Measurements from ENCODE around the gene PACS2.

Gene PACS2

GRCh38 chr14:105343194-105343593, 28.6 kb downstream of the PACS2 start:
- no peak for DNase-seq
- in situ Hi-C loops (cut with MboI; ENCODE audit: low pct_unique_long_range_greater_than_20kb, low sequenced_read_pairs), result no loop called here

DNA sequence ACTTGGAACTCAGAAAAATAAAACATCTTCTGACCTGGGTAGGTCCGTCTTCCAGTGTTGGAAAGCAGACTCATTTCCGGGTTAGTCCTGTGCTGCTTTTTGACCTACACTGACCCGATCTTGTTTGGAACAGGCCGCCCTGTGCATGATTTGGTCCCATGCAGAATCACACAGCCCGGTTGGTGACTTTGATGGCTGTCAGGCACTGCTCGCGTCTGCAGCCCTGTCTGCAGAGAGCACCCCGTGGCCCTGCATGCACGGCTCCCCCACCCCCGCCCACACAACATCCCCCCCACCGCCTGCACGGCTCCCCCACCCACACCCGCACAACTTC, 31.6 kb downstream of the PACS2 start:
- in situ Hi-C loops (cut with MboI; ENCODE audit: low pct_unique_long_range_greater_than_20kb, low sequenced_read_pairs), result no loop called here

DNA sequence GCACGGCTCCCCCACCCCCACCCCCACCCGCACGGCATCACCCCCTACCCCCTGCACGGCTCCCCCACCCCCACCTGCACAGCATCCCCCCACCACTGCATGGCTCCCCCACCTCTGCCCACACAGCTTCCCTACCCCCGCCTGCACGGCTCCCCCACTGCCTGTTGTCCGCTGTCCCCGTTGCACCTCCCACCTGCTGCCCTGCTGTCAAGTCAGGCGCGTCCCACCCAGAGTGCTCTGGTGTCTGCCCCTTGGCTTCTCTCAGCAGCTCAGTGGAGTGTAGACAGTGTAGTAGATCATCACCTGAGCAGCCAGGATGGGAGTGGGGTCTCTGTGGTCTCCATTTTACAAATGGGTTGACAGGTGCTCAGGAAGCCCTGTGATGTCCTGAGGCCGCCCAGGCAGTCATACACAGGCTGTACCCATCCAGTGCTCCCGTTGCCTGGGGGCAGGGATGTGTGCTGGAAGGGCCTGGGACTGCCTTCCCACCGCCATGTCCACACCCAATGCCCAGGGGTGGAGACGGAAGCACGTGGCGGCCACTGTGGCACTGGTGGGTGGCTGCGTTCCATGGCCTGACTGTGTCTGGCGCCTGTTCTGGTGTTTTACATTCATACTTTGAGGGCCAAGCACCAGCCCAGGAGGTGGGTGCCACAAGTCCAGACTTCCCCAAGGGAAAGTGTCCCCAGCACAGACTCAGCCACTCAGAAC, 32.5 kb downstream of the PACS2 start:
- in situ Hi-C loops (cut with MboI; ENCODE audit: low pct_unique_long_range_greater_than_20kb, low sequenced_read_pairs), result no loop called here

More for the DNA sequence above, 31.6 kb downstream of the PACS2 start:
- no peak for DNase-seq

GRCh38 chr14:105347587-105347968, 33.0 kb downstream of the PACS2 start:
- no peak for DNase-seq
- in situ Hi-C loops (cut with MboI; ENCODE audit: low pct_unique_long_range_greater_than_20kb, low sequenced_read_pairs), result no loop called here

More for the DNA sequence above, 32.5 kb downstream of the PACS2 start:
- DNase-seq, result no peak

GRCh38 chr14:105348169-105348944, 33.8 kb downstream of the PACS2 start:
- in situ Hi-C loops (cut with MboI; ENCODE audit: low pct_unique_long_range_greater_than_20kb, low sequenced_read_pairs), result no loop called here
- DNase-seq, result no peak

GRCh38 chr14:105348945-105349699, 34.6 kb downstream of the PACS2 start:
- in situ Hi-C loops (cut with MboI; ENCODE audit: low pct_unique_long_range_greater_than_20kb, low sequenced_read_pairs), result no loop called here
- no peak for DNase-seq

DNA sequence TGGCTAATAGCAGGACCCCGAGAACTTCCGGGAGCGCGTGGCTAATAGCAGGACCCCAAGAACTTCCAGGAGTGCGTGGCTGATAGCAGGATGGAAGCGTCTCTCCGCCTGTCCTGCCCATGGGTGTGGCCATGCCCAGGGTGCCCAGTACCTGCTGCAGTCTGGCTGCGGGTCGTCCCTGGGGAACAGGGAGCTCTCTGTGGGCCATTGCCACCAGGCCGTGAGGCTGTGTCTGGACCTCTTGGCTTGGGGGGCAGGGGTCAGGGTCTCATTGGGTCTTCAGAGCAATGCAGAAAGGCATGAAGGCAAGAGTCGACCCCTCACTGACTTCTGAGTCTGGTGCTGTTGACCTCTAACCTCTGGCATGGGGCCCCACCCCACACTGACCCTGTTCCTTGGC, 35.4 kb downstream of the PACS2 start:
- no peak for DNase-seq
- in situ Hi-C loops (cut with MboI; ENCODE audit: low pct_unique_long_range_greater_than_20kb, low sequenced_read_pairs), result no loop called here

- no peak for DNase-seq
- in situ Hi-C loops (cut with MboI; ENCODE audit: low pct_unique_long_range_greater_than_20kb, low sequenced_read_pairs), result no loop called here
Measured at GRCh38 chr14:105350450-105351244, 36.1 kb downstream of the PACS2 start.

GRCh38 chr14:105351410-105351809, 36.9 kb downstream of the PACS2 start:
- DNase-seq, result no peak
- in situ Hi-C loops (cut with MboI; ENCODE audit: low pct_unique_long_range_greater_than_20kb, low sequenced_read_pairs), result no loop called here

DNA sequence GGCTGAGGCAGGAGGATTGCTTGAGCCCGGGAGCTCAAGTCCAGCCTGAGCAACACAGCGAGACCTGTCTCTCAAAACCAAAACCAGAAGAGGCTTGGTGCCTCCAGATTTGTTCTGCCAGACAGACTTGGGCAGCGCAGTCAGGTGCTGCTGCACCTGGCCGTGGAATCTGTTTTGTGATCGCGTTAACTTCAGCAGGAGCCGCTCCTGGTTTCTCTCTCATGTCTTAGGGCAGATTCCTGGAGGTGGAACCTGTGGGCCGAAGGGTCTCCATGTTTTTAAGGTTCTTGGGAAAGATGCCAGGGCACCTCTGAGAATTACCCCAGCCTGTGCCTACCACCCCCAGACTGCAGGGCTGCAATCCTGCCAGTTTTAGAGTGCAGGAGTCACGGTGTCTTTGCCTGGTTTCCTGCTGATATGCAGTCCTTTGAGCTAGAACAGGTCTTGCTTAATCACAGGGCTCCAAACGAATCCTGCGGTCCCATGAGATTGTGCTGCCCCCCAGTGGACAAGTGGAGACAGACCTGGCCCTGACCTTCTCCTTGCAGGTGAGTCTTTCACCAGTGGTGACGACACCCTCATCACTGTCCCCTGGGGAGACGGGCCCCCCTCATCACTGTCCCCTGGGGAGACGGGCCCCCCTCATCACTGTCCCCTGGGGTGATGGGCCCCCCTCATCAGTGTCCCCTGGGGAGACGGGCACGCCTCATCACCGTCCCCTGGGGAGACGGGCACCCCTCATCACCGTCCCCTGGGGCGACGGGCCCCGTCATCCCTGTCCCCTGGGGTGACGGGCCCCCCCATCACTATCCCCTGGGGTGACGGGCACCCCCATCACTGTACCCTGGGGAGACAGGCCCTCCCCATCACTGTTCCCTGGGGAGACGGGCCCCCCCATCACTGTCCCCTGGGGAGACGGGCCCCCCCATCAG, 37.6 kb downstream of the PACS2 start:
- peak; percentile 88 for DNase-seq
- in situ Hi-C loops (cut with MboI; ENCODE audit: low pct_unique_long_range_greater_than_20kb, low sequenced_read_pairs), result no loop called here

GRCh38 chr14:105353136-105353535, 38.6 kb downstream of the PACS2 start:
- in situ Hi-C loops (cut with MboI; ENCODE audit: low pct_unique_long_range_greater_than_20kb, low sequenced_read_pairs), result no loop called here
- DNase-seq, result no peak

- in situ Hi-C loops (cut with MboI; ENCODE audit: low pct_unique_long_range_greater_than_20kb, low sequenced_read_pairs), result no loop called here
- no peak for DNase-seq
Measured at GRCh38 chr14:105354541-105354940, 40.0 kb downstream of the PACS2 start.

GRCh38 chr14:105355049-105355575, 40.6 kb downstream of the PACS2 start:
- in situ Hi-C loops (cut with MboI; ENCODE audit: low pct_unique_long_range_greater_than_20kb, low sequenced_read_pairs), result no loop called here
- DNase-seq, result no peak

DNA sequence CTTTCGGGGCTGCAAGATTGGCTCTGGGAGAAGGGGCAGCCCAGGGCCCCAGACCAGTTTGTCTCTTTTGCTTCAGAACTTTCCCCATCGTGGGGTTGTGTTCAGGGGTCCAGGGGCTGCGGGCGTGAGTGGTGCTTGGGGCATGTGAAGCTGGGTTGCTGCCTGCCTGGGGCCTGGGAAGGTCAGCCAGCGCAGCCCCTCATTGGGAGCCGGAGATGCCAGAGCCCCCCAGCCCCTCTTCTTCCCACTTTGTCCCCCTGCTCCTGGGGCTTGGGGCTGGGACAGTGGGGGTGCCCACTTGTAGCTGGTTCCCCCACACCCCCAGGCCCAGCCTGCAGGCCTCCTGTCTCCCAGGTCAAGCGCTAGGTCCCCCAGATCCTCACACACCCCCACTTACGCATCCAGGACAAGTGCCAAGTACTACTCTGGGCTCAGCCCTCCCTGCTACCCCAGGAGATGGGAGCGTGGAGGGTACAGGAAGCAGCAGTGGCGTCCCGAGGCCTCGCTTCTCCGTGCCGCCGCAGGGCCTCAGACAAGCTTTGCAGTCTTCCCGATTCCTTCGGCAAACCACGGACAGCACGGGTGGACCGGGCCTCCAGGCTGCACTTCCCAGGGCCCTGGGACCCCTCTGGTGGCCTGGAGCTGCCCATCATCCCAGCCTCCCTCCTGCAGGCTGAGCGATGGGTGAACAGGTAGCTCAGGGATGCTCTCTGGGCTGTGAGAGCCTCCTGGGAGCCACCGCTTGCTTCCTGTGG, 41.5 kb downstream of the PACS2 start:
- in situ Hi-C loops (cut with MboI; ENCODE audit: low pct_unique_long_range_greater_than_20kb, low sequenced_read_pairs), result no loop called here
- DNase-seq, result no peak

DNA sequence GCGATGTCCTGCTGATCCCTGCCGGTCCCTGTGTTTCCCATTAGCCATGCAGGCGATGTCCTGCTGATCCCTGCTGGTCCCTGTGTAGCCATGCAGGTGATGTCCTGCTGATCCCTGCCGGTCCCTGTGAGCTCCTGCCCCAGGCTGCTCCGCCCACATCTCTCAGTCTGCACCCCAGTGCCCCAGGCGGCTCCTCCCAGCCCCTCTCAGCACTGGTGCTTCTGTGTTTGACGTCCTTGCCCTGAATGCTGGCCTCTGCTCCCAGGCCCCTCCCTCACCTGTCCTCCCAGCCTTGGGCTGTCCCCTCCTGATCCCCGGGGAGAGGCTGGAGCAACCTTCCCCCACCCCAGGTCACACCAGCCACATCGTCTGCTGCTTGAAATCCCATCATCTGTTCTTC, 42.4 kb downstream of the PACS2 start:
- DNase-seq, result no peak
- in situ Hi-C loops (cut with MboI; ENCODE audit: low pct_unique_long_range_greater_than_20kb, low sequenced_read_pairs), result no loop called here

DNA sequence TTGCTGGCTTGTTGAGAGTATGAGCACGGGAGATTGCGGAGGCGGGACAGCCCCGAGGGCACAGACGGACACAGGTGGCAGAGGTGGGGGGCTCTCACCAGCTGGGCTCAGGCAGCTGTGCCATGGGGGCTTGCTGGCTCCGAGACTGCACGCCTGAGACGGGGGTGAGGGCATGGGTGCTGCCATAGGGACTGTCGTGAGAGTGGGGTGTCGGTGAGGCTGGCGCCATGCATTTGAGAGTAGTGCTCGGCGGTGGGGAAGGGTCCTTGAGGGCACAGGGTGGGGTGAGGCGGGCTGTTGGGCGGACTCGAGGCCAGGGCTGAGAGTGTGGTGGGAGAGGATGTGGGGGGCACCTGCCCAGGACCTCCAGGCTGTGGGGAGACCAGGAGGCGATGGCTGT, 43.1 kb downstream of the PACS2 start:
- DNase-seq, result no peak
- in situ Hi-C loops (cut with MboI; ENCODE audit: low pct_unique_long_range_greater_than_20kb, low sequenced_read_pairs), result no loop called here

- no peak for DNase-seq
- in situ Hi-C loops (cut with MboI; ENCODE audit: low pct_unique_long_range_greater_than_20kb, low sequenced_read_pairs), result no loop called here
Measured at GRCh38 chr14:105358140-105358846, 43.7 kb downstream of the PACS2 start.

Data from KBM-7 (cell line).